GM21723 (cell line): ENCODE results near the gene DNAAF8.

ENCODE experiments used
- ATAC-seq: cut with Tn5 transposase; IDR thresholded peaks from one replicate; pipeline ENCODE4 v1.9.1; 2021; ENCODE audit warnings: mild to moderate bottlenecking, moderate library complexity; ENCODE audit not compliant: unreplicated experiment

The DNAAF8 gene

GRCh38 chr16:4734063-4734729 is at the start of gene DNAAF8, which contains the start of gene ANKS3:
TSS of gene DNAAF8 (plus strand) at chr16:4734537. CDS start at chr16:4736515, 1,978 bp downstream.
TSS of gene ANKS3 (minus strand) at chr16:4734271. CDS start at chr16:4730149, 4,122 bp downstream.
- peak; percentile 73 for ATAC-seq

- no peak for ATAC-seq
Measured at GRCh38 chr16:4684763-4685162, 49.6 kb upstream of the DNAAF8 start.

- no peak for ATAC-seq
Measured at GRCh38 chr16:4685292-4685691, 49.0 kb upstream of the DNAAF8 start.

GRCh38 chr16:4685776-4686496 is 48.4 kb upstream of the DNAAF8 start:
- ATAC-seq = no peak

- ATAC-seq = no peak
Measured at GRCh38 chr16:4686497-4687210, 47.7 kb upstream of the DNAAF8 start.

- no peak for ATAC-seq
Measured at GRCh38 chr16:4687416-4687815, 46.9 kb upstream of the DNAAF8 start.

GRCh38 chr16:4687946-4688673 is 46.2 kb upstream of the DNAAF8 start:
- no peak for ATAC-seq

GRCh38 chr16:4688674-4689045 is 45.7 kb upstream of the DNAAF8 start:
- ATAC-seq = no peak

GRCh38 chr16:4689091-4689671 is 45.2 kb upstream of the DNAAF8 start:
- no peak for ATAC-seq

GRCh38 chr16:4689864-4690704 is 44.3 kb upstream of the DNAAF8 start:
- no peak for ATAC-seq

- ATAC-seq = no peak
Measured at GRCh38 chr16:4690946-4691665, 43.2 kb upstream of the DNAAF8 start.

- no peak for ATAC-seq
Measured at GRCh38 chr16:4691666-4692412, 42.5 kb upstream of the DNAAF8 start.

- peak; percentile 26 for ATAC-seq
Measured at GRCh38 chr16:4692460-4693295, 41.7 kb upstream of the DNAAF8 start.

GRCh38 chr16:4693296-4693955 is 40.9 kb upstream of the DNAAF8 start, which contains the start of gene NUDT16L1:
TSS of gene NUDT16L1 (plus strand) at chr16:4693562. CDS start at chr16:4693727, 165 bp downstream.
- peak; percentile 90 for ATAC-seq

- peak; percentile 5 for ATAC-seq
Measured at GRCh38 chr16:4693956-4694641, 40.2 kb upstream of the DNAAF8 start.
